Astrocyte (in vitro differentiated cells and primary cell): ENCODE data around the gene TAF11L2. TPM values are rescaled to one million over a fixed set of nuclear protein-coding genes. Genes with fewer than 3 reads are reported as not detected.
"Not testable (repeated sequence)": the region's sequence is repeated elsewhere in the genome, so short reads cannot be mapped to it uniquely, and the experiment has no call there.

Experiments
- DNase-seq: peaks from one replicate; pipeline ENCODE4 v3.0.0-alpha.2; 2010; ENCODE audit warnings: low read depth
- FAIRE-seq: peaks from 2 replicates; lab custom pipeline; 2011; peaks lifted over from hg19 to GRCh38; lab: Jason Lieb, UNC
- H2AFZ ChIP-seq: 2 replicates; pipeline ENCODE4 v1.6.0; 2012; ENCODE audit warnings: low read depth, low read length, inconsistent platforms
- H3K27ac ChIP-seq: 2 replicates; pipeline ENCODE4 v1.5.1; 2011; ENCODE audit warnings: low read depth, low read length, inconsistent platforms
- H3K27me3 ChIP-seq: 2 replicates; pipeline ENCODE4 v1.6.0; 2011; ENCODE audit warnings: low read length, inconsistent platforms; ENCODE audit not compliant: insufficient read depth
- H3K36me3 ChIP-seq: 2 replicates; pipeline ENCODE4 v1.5.1; 2011; ENCODE audit warnings: low read length, inconsistent platforms; ENCODE audit not compliant: insufficient read depth
- H3K4me1 ChIP-seq: 2 replicates; pipeline ENCODE4 v1.5.1; 2011; ENCODE audit warnings: low read length, inconsistent platforms; ENCODE audit not compliant: insufficient read depth
- H3K4me2 ChIP-seq: 2 replicates; pipeline ENCODE4 v1.6.0; 2012; ENCODE audit warnings: low read length, inconsistent platforms
- H3K4me3 ChIP-seq: 2 replicates; pipeline ENCODE4 v1.5.1; 2011; ENCODE audit warnings: low read depth, mild to moderate bottlenecking, low read length, inconsistent platforms; ENCODE audit not compliant: insufficient read depth
- H3K79me2 ChIP-seq: 2 replicates; pipeline ENCODE4 v1.6.0; 2012; ENCODE audit warnings: mild to moderate bottlenecking, low read length, inconsistent platforms; ENCODE audit not compliant: insufficient read depth
- H3K9ac ChIP-seq: 2 replicates; pipeline ENCODE4 v1.6.0; 2012; ENCODE audit warnings: mild to moderate bottlenecking, low read length, inconsistent platforms
- H3K9me3 ChIP-seq: 2 replicates; pipeline ENCODE4 v1.5.1; 2012; ENCODE audit warnings: low read depth, mild to moderate bottlenecking, low read length, inconsistent platforms; ENCODE audit not compliant: insufficient read depth
- H4K20me1 ChIP-seq: 2 replicates; pipeline ENCODE4 v1.6.0; 2012; ENCODE audit warnings: low read length, inconsistent platforms; ENCODE audit not compliant: insufficient read depth
- H3K27ac Mint-ChIP-seq: one replicate; pipeline ENCODE4 v1.8.0; 2021; ENCODE audit warnings: mild to moderate bottlenecking, mixed read lengths; ENCODE audit not compliant: unreplicated experiment
- H3K27me3 Mint-ChIP-seq: one replicate; pipeline ENCODE4 v1.8.0; 2021; ENCODE audit warnings: low read depth, mixed read lengths; ENCODE audit not compliant: unreplicated experiment
- H3K36me3 Mint-ChIP-seq: one replicate; pipeline ENCODE4 v1.8.0; 2021; ENCODE audit warnings: low read depth, mixed read lengths; ENCODE audit not compliant: unreplicated experiment
- H3K4me1 Mint-ChIP-seq: one replicate; pipeline ENCODE4 v1.8.0; 2021; ENCODE audit warnings: low read depth, mixed read lengths; ENCODE audit not compliant: unreplicated experiment
- H3K4me3 Mint-ChIP-seq: one replicate; pipeline ENCODE4 v1.8.0; 2021; ENCODE audit warnings: mild to moderate bottlenecking, moderate library complexity, mixed read lengths; ENCODE audit not compliant: unreplicated experiment
- H3K9me3 Mint-ChIP-seq: one replicate; pipeline ENCODE4 v1.8.0; 2021; ENCODE audit warnings: mild to moderate bottlenecking, mixed read lengths; ENCODE audit not compliant: unreplicated experiment
- CTCF ChIP-seq: IDR thresholded peaks from 2 replicates; pipeline ENCODE4 v1.5.1; 2011; ENCODE audit warnings: low read depth, mild to moderate bottlenecking, inconsistent platforms, low read length, moderate library complexity; ENCODE audit not compliant: insufficient read depth
- EZH2 ChIP-seq: IDR thresholded peaks from 2 replicates; pipeline ENCODE4 v1.6.1; 2012; ENCODE audit warnings: mild to moderate bottlenecking, low read length, inconsistent platforms; ENCODE audit not compliant: insufficient read depth
- total RNA-seq: library from RNA; stranded (reverse); gene quantifications from 2 replicates; pipeline ENCODE4 v1.2.1, GENCODE V29; 2021

TAF11L2 gene
- total RNA-seq, 1 donor from 2014 or later: not detected

DNA sequence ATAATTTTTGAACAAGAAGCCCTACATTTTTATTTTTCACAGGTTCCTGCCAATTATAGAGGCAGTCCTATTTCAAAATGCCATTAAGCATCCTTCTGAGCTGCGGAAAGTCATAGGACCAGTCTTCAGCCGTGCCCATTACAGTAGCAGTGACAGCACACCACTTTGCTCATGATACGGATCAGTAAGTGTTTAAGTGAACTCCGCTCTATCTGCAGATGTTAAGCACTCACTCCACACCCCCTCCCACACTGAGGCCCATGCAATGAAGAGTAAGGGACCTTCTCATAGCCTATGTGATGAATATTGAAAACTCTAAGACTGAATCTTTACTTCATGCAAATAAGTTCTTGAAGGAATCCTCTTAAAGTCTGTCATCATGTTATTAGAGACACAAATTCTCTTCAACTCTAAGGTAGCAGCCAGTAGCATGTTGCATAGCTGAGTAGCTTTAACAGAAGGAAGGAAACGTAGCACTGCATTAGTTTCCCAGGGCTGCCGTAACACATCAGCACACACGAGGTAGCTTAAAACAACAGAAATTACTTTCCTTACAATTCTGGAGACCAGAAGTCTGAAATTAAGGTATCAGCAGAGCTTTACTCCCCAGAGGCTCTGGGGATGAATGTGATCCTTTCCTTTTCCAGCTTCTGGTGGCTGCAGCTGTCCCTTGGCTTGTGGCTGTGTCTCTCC is 20.3 kb upstream of the TAF11L2 start:
- DNase-seq: no peak
- FAIRE-seq: no peak
- no peaks in the 10 kb centered on the region for H3K9me3 Mint-ChIP-seq
- H3K4me1 Mint-ChIP-seq: no peaks in the 10 kb centered on the region
- H3K79me2 ChIP-seq: no peaks in the 10 kb centered on the region
- no peaks in the 10 kb centered on the region for H3K4me1 ChIP-seq
- no peak overlapping the region for H3K9ac ChIP-seq
- H3K4me3 ChIP-seq: no peak overlapping the region
- H3K4me3 Mint-ChIP-seq: no peak overlapping the region
- no peak for TF ChIP-seq CTCF
- TF ChIP-seq EZH2: no peak
- no peak overlapping the region for H3K4me2 ChIP-seq
- H3K9me3 ChIP-seq: no peaks in the 10 kb centered on the region
- H3K27me3 ChIP-seq: no peaks in the 10 kb centered on the region
- H3K36me3 Mint-ChIP-seq: no peaks in the 10 kb centered on the region
- H3K27ac ChIP-seq: no peak overlapping the region
- no peaks in the 10 kb centered on the region for H4K20me1 ChIP-seq
- H3K27me3 Mint-ChIP-seq: no peaks in the 10 kb centered on the region
- no peak overlapping the region for H2AFZ ChIP-seq
- H3K27ac Mint-ChIP-seq: no peak overlapping the region
- H3K36me3 ChIP-seq: no peaks in the 10 kb centered on the region

- Mint-ChIP-seq H3K4me3 (no peak overlapping the region), H3K36me3 (no peaks in the 10 kb centered on the region), H3K4me1 (no peaks in the 10 kb centered on the region), H3K27ac (no peak overlapping the region), H3K9me3 (no peaks in the 10 kb centered on the region), H3K27me3 (no peaks in the 10 kb centered on the region)
- no peak for DNase-seq
- Histone ChIP-seq H3K79me2 (no peaks in the 10 kb centered on the region), H3K9me3 (no peaks in the 10 kb centered on the region), H3K4me3 (no peak overlapping the region), H3K9ac (no peak overlapping the region), H3K4me1 (no peaks in the 10 kb centered on the region), H4K20me1 (no peaks in the 10 kb centered on the region), H3K36me3 (no peaks in the 10 kb centered on the region), H2AFZ (no peak overlapping the region), H3K27ac (no peak overlapping the region), H3K4me2 (no peak overlapping the region), H3K27me3 (no peaks in the 10 kb centered on the region)
- TF ChIP-seq CTCF: no peak
- no peak for TF ChIP-seq EZH2
- no peak for FAIRE-seq
Measured at GRCh38 chr5:17481378-17481777, 16.7 kb upstream of the TAF11L2 start.

- H3K4me1 ChIP-seq: no peaks in the 10 kb centered on the region
- H3K27ac ChIP-seq: no peak overlapping the region
- FAIRE-seq (no peak), DNase-seq (no peak)
- no peak overlapping the region for H3K4me3 Mint-ChIP-seq
- no peak overlapping the region for H2AFZ ChIP-seq
- H3K4me3 ChIP-seq: no peak overlapping the region
- no peaks in the 10 kb centered on the region for H3K9me3 ChIP-seq
- H4K20me1 ChIP-seq: no peaks in the 10 kb centered on the region
- H3K36me3 ChIP-seq: no peaks in the 10 kb centered on the region
- H3K9ac ChIP-seq: no peak overlapping the region
- H3K27me3 ChIP-seq: no peaks in the 10 kb centered on the region
- peaks cover 3% of the 10 kb centered on the region for H3K4me1 Mint-ChIP-seq
- no peaks in the 10 kb centered on the region for H3K9me3 Mint-ChIP-seq
- H3K79me2 ChIP-seq: no peaks in the 10 kb centered on the region
- no peaks in the 10 kb centered on the region for H3K36me3 Mint-ChIP-seq
- no peak overlapping the region for H3K4me2 ChIP-seq
- H3K27me3 Mint-ChIP-seq: no peaks in the 10 kb centered on the region
- H3K27ac Mint-ChIP-seq: no peak overlapping the region
- TF ChIP-seq CTCF: no peak
- TF ChIP-seq EZH2: no peak
Measured at GRCh38 chr5:17482790-17483189, 15.2 kb upstream of the TAF11L2 start.

DNA sequence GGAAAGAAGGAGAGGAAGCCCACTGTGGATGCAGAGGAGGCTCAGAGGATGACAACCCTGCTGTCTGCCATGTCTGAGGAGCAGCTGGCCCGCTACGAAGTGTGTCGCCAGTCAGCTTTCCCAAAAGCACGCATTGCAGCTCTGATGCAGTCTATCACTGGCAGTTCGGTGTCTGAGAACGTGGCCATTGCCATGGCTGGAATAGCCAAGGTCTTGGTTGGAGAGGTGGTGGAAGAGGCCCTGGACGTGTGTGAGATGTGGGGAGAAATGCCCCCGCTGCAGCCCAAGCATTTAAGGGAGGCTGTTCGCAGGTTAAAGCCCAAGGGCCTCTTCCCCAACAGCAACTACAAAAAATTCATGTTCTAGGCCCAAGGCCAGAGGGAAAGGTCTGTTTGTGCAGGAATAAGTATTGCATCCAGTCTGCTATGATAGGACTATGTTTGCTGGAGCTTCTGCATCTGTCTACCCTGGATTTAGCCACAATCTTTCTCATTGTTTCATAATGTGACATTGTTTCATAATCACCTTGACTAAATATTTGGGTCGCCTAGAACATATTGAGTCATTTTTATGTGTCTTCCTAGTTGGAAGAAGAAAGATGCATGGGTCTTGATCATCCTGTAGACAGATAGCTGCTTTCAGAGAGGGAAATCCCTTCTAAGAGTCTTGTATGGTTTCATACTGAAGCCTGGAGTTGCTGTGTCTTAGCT is 11.4 kb upstream of the TAF11L2 start:
- H3K4me1 ChIP-seq, H3K27me3 ChIP-seq, H3K9me3 ChIP-seq, H4K20me1 ChIP-seq, H3K4me3 Mint-ChIP-seq, H3K36me3 ChIP-seq, H3K4me1 Mint-ChIP-seq, H2AFZ ChIP-seq, DNase-seq, H3K4me3 ChIP-seq, H3K27ac Mint-ChIP-seq, FAIRE-seq, H3K27me3 Mint-ChIP-seq, H3K27ac ChIP-seq, H3K9me3 Mint-ChIP-seq, H3K4me2 ChIP-seq, H3K9ac ChIP-seq, H3K79me2 ChIP-seq, H3K36me3 Mint-ChIP-seq: not testable (repeated sequence)
